GM12878 (cell line): ENCODE data around the gene LRRTM3.

Experiments used
- BCLAF1 ChIP-seq: fragments of 450-650 bp; IDR thresholded peaks from 2 replicates; pipeline ENCODE4 v1.6.1; 2017; ENCODE audit warnings: antibody characterized with exemption, mild to moderate bottlenecking, moderate library complexity
- CREB1 ChIP-seq: IDR thresholded peaks from 2 replicates; pipeline ENCODE4 v1.6.1; 2012; ENCODE audit warnings: low read depth, mild to moderate bottlenecking, inconsistent platforms
- PAX8 ChIP-seq: fragments of 450-650 bp; IDR thresholded peaks from 2 replicates; pipeline ENCODE4 v1.6.1; 2017; ENCODE audit warnings: mild to moderate bottlenecking, moderate library complexity
- ZNF274 ChIP-seq: IDR thresholded peaks from one replicate; pipeline ENCODE4 v1.8.0; 2011; ENCODE audit not compliant: insufficient read length, insufficient read depth

GRCh38 chr10:66942407-66942806, 16.6 kb downstream of the LRRTM3 start:
- TF ChIP-seq ZNF274 (no peak), BCLAF1 (no peak), PAX8 (no peak), CREB1 (no peak)
